ENCODE results near the gene UGT3A2. TPM values are rescaled to one million over a fixed set of nuclear protein-coding genes. Genes with fewer than 3 reads are reported as not detected.

UGT3A2 gene, protein sequence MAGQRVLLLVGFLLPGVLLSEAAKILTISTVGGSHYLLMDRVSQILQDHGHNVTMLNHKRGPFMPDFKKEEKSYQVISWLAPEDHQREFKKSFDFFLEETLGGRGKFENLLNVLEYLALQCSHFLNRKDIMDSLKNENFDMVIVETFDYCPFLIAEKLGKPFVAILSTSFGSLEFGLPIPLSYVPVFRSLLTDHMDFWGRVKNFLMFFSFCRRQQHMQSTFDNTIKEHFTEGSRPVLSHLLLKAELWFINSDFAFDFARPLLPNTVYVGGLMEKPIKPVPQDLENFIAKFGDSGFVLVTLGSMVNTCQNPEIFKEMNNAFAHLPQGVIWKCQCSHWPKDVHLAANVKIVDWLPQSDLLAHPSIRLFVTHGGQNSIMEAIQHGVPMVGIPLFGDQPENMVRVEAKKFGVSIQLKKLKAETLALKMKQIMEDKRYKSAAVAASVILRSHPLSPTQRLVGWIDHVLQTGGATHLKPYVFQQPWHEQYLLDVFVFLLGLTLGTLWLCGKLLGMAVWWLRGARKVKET
- not detected in 2 replicates for total RNA-seq

DNA sequence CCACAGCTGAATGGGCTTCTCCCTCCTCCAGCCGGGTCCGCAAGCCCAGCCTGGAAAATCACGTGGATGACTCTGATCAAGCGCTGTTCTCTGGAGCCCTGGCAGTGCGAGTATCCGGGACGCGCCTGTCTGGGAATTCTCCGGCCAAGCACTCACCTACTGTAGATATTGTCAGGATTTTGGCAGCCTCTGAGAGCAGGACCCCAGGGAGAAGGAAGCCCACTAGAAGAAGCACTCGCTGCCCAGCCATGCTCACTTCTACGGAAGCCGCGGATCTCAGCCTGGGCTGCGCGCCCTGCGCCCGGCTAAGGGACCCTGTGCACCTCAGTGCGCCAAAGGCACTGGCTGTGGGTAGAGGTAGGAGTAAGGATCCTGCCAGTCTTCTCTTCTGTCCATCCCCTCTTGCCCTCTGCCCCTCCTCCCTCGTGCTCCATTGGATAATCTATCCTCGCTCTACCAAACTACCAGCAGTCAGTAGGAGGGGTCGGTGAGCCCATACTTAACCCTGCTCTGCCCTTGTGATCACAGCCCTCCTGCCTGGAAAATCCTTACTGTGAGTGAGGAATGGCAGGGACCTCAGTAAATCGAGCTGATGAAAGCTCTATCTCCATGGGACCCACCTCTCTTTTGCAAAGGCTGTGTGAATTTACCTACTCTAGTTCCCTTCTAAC is at the start of gene UGT3A2:
Gene UGT3A2, minus strand, starts transcription at position 343 of the 671 bp plus-strand sequence. Its CDS starts 93 bp downstream, at position 250.

DNA sequence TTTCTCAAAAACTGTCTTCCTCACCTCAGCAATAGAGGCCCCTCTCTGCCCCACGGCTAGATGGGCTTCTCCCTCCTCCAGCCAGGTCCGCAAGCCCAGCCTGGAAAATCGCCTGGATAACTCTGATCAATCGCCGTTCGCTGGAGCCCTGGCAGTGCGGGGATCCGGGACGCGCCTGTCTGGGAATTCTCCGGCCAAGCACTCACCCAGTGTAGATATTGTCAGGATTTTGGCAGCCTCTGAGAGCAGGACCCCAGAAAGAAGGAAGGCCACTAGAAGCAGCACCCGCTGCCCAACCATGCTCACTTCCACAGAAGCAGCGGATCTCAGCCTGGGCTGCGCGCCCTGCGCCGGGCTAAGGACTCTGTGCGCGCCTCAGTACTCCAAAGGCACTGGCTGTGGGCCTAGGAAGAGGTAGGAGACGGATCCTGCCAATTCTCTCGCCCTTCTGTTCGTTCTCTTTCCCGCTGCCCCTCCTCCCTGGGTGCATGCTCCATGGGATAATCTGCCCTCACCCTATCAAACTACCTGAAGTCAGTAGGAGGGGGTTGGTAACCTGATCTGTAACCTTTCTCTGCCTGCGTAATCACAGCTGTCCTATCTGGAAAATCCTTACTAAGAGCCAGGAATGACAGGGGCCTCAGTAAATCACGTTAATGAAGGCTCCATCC is 75.6 kb downstream of the UGT3A2 start, which contains the start of gene UGT3A1:
Gene UGT3A1, minus strand, starts transcription at position 450 of the 671 bp plus-strand sequence. Its CDS starts 150 bp downstream, at position 300.

Other genes with a start within 250 kb of the UGT3A2 start
- gene IL7R, start 210.0 kb downstream of the UGT3A2 start, total RNA-seq = 0.26 and 0.47 TPM in 2 replicates
- gene CAPSL, start 128.3 kb downstream of the UGT3A2 start, total RNA-seq = not detected in 2 replicates
- not detected in 2 replicates for gene UGT3A1, start 75.5 kb downstream of the UGT3A2 start, total RNA-seq
- gene LMBRD2, start 85.0 kb upstream of the UGT3A2 start, total RNA-seq = 3.7 and 4.7 TPM in 2 replicates
- gene SKP2, start 85.2 kb upstream of the UGT3A2 start, total RNA-seq = 39.2 and 50.3 TPM in 2 replicates
- gene NADK2, start 175.0 kb upstream of the UGT3A2 start, total RNA-seq = 19.5 and 23.8 TPM in 2 replicates
- under 0.01 and 0.77 TPM in 2 replicates for gene RANBP3L, start 235.0 kb upstream of the UGT3A2 start, total RNA-seq